Chondrocyte (in vitro differentiated cells): ENCODE results near the gene CEP85. TPM values are rescaled to one million over a fixed set of nuclear protein-coding genes. Genes with fewer than 3 reads are reported as not detected.
"Not testable (repeated sequence)": the region's sequence is repeated elsewhere in the genome, so short reads cannot be mapped to it uniquely, and the experiment has no call there.

Experiments used
- DNase-seq: peaks from one replicate; pipeline ENCODE4 v3.0.0; 2021; ENCODE audit warnings: mixed read lengths, low spot score
- H3K27ac Mint-ChIP-seq: one replicate; pipeline ENCODE4 v1.8.0; 2021; ENCODE audit warnings: mild to moderate bottlenecking, moderate library complexity, mixed read lengths; ENCODE audit not compliant: unreplicated experiment
- H3K27me3 Mint-ChIP-seq: 2 replicates; pipeline ENCODE4 v1.8.0; 2021; ENCODE audit warnings: low read depth, mixed read lengths
- H3K36me3 Mint-ChIP-seq: 2 replicates; pipeline ENCODE4 v1.8.0; 2021; ENCODE audit warnings: low read depth, mixed read lengths
- H3K4me1 Mint-ChIP-seq: 2 replicates; pipeline ENCODE4 v1.8.0; 2021; ENCODE audit warnings: low read depth, mild to moderate bottlenecking, mixed read lengths
- H3K4me3 Mint-ChIP-seq: one replicate; pipeline ENCODE4 v1.8.0; 2021; ENCODE audit warnings: mild to moderate bottlenecking, moderate library complexity, mixed read lengths; ENCODE audit not compliant: unreplicated experiment
- H3K9me3 Mint-ChIP-seq: 2 replicates; pipeline ENCODE4 v1.8.0; 2021; ENCODE audit warnings: low read depth, mixed read lengths
- CTCF ChIP-seq: fragments of 200-600 bp; sonication (generic); IDR thresholded peaks from 2 replicates; pipeline ENCODE4 v1.5.0; 2021; ENCODE audit warnings: antibody characterized with exemption, mild to moderate bottlenecking, moderate library complexity
- total RNA-seq: library from RNA; stranded (reverse); gene quantifications from 3 replicates; pipeline ENCODE4 v1.2.1, GENCODE V29; 2021

The CEP85 gene
- total RNA-seq, 1 donor from 2014 or later, result 13.1 TPM

DNA sequence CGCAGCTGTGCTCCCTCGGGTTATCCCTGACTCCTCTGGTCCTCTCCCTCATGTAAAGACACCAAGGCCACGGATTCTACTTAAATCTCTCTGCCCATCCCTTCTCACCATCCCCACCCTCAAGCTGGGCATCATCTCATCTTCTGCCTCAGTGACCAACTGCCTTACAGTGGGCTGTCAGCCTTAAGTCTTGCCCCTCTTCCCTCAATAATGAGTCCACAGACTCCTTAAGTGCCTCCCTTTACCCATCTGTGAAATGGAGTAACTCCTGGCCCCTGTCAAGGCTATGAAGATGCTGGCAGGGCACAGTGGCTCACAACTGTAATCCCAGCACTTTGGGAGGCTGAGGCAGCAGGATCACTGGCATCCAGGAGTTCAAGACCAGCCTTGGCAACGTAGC is 57.9 kb downstream of the CEP85 start:
- peaks cover 7% of the 10 kb centered on the region for H3K4me1 Mint-ChIP-seq
- H3K9me3 Mint-ChIP-seq, result no peaks in the 10 kb centered on the region
- no peak for DNase-seq
- H3K27me3 Mint-ChIP-seq, result no peaks in the 10 kb centered on the region
- H3K27ac Mint-ChIP-seq, result no peak overlapping the region
- H3K36me3 Mint-ChIP-seq, result no peaks in the 10 kb centered on the region
- no peak for TF ChIP-seq CTCF
- H3K4me3 Mint-ChIP-seq, result no peak overlapping the region

DNA sequence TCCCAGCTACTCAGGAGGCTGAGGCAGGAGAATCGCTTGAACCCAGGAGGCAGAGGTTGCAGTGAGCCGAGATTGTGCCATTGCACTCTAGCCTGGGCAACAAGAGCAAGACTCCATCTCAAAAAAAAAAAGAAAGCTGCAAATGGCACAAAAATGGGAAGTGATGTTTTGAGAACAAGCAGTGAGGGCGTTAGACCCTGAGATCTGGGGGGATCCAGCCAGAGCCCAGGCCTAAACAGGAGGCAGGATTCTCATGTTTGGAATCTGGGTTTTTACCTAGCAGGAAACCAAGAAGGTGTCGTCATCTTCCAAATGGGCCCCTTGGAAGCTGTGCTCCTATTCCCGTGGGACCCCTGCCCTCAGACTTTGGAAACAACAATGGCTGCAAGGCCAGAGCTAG is 58.7 kb downstream of the CEP85 start:
- not testable (repeated sequence) for H3K36me3 Mint-ChIP-seq, H3K27me3 Mint-ChIP-seq, H3K4me3 Mint-ChIP-seq, DNase-seq, H3K4me1 Mint-ChIP-seq, H3K27ac Mint-ChIP-seq, H3K9me3 Mint-ChIP-seq

DNA sequence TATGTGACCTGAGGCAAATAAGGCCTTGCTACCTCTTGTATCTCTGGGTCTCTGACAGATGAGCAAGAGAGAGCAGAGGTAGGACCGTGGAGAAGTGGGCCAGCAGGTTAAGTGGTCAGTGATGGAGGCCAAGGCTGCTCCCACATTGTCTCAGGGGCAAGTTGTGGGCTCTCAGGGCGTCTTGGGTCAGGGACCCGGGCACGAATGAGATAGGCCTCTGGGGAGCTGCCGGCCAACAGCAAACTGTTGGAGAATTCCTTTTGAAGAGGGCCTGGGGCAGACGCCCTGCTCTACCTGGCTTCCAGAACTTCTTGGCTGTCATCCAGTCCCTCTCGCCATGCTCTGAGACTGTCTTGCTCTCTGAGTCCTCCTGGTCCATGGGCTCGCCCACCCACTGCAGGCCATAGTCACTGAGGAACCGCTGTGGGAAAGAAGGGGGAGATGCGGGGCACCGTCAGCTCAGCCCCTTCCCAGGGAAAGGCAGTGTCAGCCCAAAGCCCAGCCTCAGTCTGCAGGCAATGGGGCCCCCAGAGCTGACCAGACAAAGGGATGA is 60.0 kb downstream of the CEP85 start:
- no peaks in the 10 kb centered on the region for H3K27me3 Mint-ChIP-seq
- H3K9me3 Mint-ChIP-seq, result no peaks in the 10 kb centered on the region
- no peak overlapping the region for H3K27ac Mint-ChIP-seq

DNA sequence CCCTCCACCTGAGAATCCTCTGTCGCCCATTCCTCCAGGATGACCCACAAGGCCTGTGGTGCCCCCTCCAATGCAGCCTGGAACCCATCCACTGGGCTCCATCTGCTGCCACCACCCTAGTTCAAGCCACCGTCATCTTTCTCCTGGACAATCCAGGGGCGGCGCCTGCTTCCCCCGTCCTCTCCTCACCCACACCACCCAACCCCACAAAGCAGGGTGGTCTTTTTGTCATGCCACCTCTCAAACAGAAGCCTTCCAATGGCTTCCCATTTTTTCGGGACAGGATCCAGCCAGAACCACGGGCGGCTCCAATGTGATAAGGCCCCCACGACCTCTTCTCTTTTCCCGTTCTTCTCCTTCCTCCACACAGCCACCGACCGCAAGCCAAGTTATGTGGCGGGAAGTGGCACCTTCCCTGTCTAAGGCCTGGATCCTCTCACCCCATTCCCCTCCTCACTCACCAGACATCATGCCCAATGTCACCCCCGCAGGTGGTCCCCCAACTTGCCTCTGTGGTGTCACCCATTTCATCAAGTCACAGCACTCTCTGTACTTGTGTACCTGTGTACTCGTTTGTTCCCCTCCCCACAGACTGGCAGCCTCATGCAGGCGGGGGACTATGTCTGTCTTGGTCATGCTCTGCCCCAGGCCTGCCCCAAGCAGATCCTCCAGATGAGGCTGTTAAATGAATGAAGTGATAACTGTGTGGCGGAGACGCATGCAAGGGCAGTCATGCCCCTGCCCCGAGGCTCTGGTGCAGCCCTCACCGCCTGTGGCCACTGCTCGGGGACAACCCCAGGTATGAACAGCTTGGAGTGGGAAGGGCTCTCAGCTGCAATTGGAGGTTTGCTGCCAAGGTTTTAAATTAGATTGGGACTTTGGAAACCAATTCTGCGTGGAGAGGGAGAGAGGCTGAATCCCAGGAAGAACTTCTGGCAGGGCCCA is 61.5 kb downstream of the CEP85 start:
- no peaks in the 10 kb centered on the region for H3K4me1 Mint-ChIP-seq

More for the DNA sequence above, 60.0 kb downstream of the CEP85 start:
- H3K4me3 Mint-ChIP-seq, result no peak overlapping the region
- DNase-seq, result no peak
- H3K36me3 Mint-ChIP-seq, result no peaks in the 10 kb centered on the region
- no peak for TF ChIP-seq CTCF
- H3K4me1 Mint-ChIP-seq, result no peaks in the 10 kb centered on the region

DNA sequence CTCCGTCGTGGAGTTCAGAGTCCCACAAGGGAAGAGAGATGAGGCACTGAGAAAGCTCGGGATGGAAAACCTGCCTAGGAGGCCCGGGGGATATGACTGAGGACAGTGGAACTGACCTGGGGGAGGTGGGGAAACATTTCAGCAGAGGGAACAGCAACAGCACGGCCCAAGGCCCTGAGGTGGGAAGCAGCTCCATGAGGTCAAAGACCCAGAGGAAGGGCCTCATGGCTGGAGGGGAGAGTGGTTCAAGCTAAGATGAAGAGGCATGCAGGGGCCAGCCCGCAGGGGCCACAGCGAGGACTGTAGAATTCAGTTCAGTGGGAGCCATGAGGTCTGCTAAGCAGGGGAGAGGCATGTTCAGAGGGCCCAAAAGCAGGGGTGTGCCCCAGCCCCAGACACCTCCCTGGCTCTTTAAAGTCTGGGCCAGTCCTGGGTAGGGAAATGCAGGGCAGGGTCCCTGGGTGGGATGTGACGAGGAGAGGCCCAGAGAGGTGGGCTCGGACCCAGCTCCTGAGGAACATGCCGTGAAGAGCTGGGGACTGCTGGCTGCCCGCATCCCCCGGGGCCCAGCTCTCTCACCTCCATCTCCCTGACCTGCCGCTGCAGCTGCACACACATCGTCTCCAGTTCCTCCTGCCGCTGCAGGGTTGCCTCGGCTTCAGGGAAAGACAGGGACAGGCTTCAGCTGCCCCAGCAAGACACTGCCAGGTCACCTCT is 62.5 kb downstream of the CEP85 start:
- no peaks in the 10 kb centered on the region for H3K9me3 Mint-ChIP-seq
- H3K27ac Mint-ChIP-seq, result no peak overlapping the region
- DNase-seq, result no peak
- no peak overlapping the region for H3K4me3 Mint-ChIP-seq
- TF ChIP-seq CTCF, result no peak
- H3K36me3 Mint-ChIP-seq, result no peaks in the 10 kb centered on the region
- H3K4me1 Mint-ChIP-seq, result no peaks in the 10 kb centered on the region
- H3K27me3 Mint-ChIP-seq, result no peaks in the 10 kb centered on the region

More for the DNA sequence above, 61.5 kb downstream of the CEP85 start:
- Mint-ChIP-seq H3K9me3 (no peaks in the 10 kb centered on the region), H3K27ac (no peak overlapping the region), H3K27me3 (no peaks in the 10 kb centered on the region), H3K4me3 (no peak overlapping the region), H3K36me3 (no peaks in the 10 kb centered on the region)
- no peak for TF ChIP-seq CTCF
- DNase-seq, result no peak
